Urinary bladder (tissue), 4 donors: ENCODE data around the gene CRHBP. TPM values are rescaled to one million over a fixed set of nuclear protein-coding genes. Genes with fewer than 3 reads are reported as not detected.
"Not testable (repeated sequence)": the region's sequence is repeated elsewhere in the genome, so short reads cannot be mapped to it uniquely, and the experiment has no call there.

Experiments
- DNase-seq: peaks from one replicate; pipeline ENCODE4 v3.0.0-alpha.2; 2015; ENCODE audit errors: extremely low spot score
- H3K27ac ChIP-seq: one replicate; pipeline ENCODE4 v1.5.1; 2013; ENCODE audit warnings: low read depth, mild to moderate bottlenecking, moderate library complexity
- H3K36me3 ChIP-seq: one replicate; pipeline ENCODE4 v1.6.1; 2013; ENCODE audit warnings: mild to moderate bottlenecking, moderate library complexity; ENCODE audit not compliant: insufficient read depth
- H3K4me1 ChIP-seq: one replicate; pipeline ENCODE4 v1.6.1; 2013; ENCODE audit warnings: mild to moderate bottlenecking, moderate library complexity; ENCODE audit not compliant: insufficient read depth
- H3K4me3 ChIP-seq: one replicate; pipeline ENCODE4 v1.5.1; 2013; ENCODE audit warnings: low read depth, low read length
- WGBS: extraction: QIAGEN DNeasy Blood & Tissue Kit; methylation state at CpG from one replicate; pipeline ENCODE4 v1.1.7; 2013; 5-methylcytosine and 5-hydroxymethylcytosine counted together
- polyA plus RNA-seq: library from polyadenylated mRNA; stranded (reverse); fragments of 200-250 nt; gene quantifications from one replicate; pipeline ENCODE4 v1.2.3, GENCODE V29; 2013
- total RNA-seq: library from RNA; depleted of rRNA; stranded (reverse); fragments of >200 nt; gene quantifications from one replicate; pipeline ENCODE4 v1.2.3, GENCODE V29; 2014
- donor health status: healthy with polysubstance abuse.
- donor health status: healthy.

CRHBP gene
- total and polyA plus RNA-seq, 2 donors: 0.94 to 1.4 TPM

DNA sequence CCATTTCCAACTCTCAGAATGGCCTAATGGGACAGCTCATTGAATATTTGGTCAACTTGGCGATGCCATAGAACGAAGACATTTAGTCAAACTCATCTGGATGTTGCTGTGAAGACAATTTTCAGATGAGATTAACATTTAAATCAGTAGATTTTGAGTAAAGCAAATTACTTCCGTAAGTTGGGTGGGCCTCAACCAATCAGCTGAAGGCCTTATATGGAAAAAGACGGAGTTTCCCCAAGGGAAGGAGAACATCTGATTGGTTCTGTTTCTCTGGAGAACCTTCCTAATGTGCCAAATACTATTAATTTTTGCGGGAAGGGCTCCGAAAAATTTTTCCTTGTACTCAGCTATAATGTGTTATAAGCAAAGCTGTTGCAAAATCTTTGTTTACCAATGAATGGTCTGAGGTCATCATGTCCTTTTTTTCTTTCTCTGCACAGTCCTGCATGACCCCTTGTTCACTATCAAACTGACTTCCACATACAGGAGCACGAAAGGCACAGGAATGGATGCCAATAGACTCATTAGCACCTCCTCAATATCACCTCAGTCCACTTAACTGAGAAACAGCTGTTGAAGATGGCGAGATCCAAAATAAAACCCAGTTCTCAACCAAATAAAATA, 27.8 kb downstream of the CRHBP start:
- Histone ChIP-seq H3K27ac (no peak overlapping the region), H3K36me3 (no peaks in the 10 kb centered on the region), H3K4me1 (no peaks in the 10 kb centered on the region), H3K4me3 (no peak overlapping the region)
- 65% methylated on average over 8 of the region's 8 CpGs for WGBS
- no peak for DNase-seq

DNA sequence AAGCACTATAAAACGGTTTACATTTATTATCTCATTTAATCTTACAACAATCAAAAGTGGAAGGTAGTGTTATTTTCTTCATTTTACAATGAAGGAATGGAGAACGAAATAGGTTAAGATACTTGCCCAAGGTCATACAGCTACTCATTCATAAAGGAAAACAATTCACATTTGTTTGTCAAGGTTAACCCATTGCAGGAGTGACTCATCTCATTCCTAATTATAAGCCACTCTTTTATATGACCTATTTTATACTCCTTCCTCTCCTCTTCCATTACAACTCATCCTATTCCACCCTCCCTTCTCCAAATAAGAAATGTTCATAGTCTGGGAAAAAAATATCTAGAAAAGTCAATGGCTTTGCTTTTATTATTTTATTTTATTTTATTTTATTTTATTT, 29.6 kb downstream of the CRHBP start:
- DNase-seq: no peak
- WGBS: 76% methylated on average over 2 of the region's 2 CpGs
- H3K27ac ChIP-seq: no peak overlapping the region
- H3K36me3 ChIP-seq: no peaks in the 10 kb centered on the region
- no peaks in the 10 kb centered on the region for H3K4me1 ChIP-seq
- H3K4me3 ChIP-seq: no peak overlapping the region

DNA sequence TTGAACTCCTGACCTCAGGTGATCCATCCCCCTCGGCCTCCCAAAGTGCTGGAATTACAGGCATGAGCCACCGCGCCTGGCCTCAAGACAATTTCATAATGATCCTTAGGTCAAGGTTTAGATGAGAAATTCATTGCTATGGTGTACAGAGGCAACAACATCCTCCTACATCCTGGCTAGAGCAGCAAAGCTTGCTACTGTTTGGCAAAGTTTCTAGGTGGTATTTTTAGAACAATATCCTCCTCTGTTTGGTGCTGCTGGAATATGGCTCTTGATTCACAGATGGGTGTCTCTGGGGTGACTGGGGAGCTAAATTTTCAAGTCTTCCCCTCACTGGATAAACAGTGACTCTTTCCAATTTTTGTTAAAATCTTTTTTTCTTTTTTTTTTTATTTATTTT, 30.6 kb downstream of the CRHBP start:
- no peak for DNase-seq

DNA sequence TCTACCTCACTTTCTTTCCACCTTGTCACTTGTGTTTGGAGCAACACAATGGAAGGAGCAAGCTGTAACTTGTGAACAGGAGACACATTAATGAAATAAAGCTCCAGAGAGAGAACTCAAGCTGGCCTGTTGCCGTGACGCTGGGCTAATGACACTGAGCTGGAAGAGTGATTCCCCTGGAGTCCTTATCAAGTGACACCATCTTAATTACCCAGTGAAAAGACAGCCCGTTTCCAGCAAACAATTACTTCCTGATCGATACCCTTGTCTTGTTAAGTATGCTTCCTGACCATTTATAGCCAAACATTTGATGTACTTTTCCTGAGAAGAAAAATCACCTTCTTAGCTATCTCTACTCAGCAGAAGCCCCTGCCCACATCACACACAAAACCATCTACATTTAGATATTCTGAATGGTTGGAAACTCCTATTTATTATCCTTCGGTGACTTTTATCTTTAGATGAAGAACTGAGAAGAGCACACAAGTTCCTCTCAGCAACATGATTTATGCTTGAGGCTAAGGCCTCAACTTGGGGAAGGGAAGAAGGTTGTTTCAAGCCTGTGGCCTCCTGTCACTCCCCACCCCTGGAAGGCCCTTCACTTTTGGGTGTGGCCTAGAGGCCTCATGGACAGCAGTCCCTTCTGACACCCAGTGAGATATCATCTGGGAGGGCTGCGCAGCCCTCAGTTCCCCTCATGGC, 34.1 kb downstream of the CRHBP start:
- no peak for DNase-seq
- 27% methylated on average over 6 of the region's 6 CpGs for WGBS
- no peaks in the 10 kb centered on the region for H3K36me3 ChIP-seq
- no peak overlapping the region for H3K4me3 ChIP-seq
- H3K4me1 ChIP-seq: no peaks in the 10 kb centered on the region
- H3K27ac ChIP-seq: no peak overlapping the region

More for the DNA sequence above, 30.6 kb downstream of the CRHBP start:
- Histone ChIP-seq H3K27ac (no peak overlapping the region), H3K36me3 (no peaks in the 10 kb centered on the region), H3K4me1 (no peaks in the 10 kb centered on the region), H3K4me3 (no peak overlapping the region)
- WGBS: 73% methylated on average over 3 of the region's 3 CpGs

DNA sequence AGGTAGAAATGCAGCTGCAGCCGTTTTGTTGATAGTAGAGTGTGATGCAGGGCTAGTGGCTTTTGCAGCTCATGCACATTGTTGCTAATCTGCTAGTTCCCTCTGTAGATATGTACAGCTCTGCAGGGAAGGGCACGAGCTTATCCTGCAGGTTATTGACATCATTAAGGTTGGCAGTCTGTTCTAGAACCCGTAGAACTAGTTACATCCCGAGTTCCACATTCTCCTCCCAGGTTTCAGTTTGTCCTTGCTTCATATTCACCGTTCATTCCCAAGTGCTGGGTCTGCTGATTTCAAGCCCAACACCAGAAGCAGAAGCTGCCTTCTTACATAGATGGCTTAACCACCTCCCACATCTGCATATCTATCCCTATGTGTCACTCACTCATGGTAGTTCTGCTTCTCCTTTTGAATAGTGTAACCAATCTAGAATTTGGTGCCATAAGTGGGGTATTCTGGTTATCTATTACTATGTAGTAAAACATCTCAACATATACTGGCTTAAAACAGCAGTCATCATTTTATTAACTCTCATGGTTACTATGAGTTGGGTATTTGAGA, 38.1 kb downstream of the CRHBP start:
- WGBS: 73% methylated on average over 5 of the region's 5 CpGs
- no peak overlapping the region for H3K27ac ChIP-seq

DNA sequence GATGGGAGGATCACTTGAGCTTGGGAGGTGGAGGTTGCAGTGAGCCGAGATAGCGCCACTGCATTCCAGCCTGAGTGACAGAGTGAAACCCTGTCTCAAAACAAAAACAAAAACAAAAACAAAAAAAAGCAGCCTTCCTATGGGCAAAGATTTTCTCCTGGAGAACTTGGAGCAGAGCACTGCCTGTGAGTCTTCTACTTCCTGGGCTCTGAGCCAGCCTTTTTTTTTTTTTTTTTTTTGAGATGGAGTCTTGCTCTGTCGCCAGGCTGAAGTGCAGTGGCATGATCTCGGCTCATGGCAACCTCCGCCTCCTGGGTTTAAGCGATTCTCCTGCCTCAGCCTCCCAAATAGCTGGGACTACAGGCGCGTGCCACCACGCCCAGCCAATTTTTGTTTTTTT, 40.6 kb downstream of the CRHBP start:
- H3K27ac ChIP-seq, H3K4me3 ChIP-seq, H3K4me1 ChIP-seq, DNase-seq, H3K36me3 ChIP-seq: not testable (repeated sequence)
- 91% methylated on average over 9 of the region's 9 CpGs for WGBS

More for the DNA sequence above, 38.1 kb downstream of the CRHBP start:
- H3K4me3 ChIP-seq: no peak overlapping the region
- no peak for DNase-seq
- H3K36me3 ChIP-seq: no peaks in the 10 kb centered on the region
- H3K4me1 ChIP-seq: no peaks in the 10 kb centered on the region

DNA sequence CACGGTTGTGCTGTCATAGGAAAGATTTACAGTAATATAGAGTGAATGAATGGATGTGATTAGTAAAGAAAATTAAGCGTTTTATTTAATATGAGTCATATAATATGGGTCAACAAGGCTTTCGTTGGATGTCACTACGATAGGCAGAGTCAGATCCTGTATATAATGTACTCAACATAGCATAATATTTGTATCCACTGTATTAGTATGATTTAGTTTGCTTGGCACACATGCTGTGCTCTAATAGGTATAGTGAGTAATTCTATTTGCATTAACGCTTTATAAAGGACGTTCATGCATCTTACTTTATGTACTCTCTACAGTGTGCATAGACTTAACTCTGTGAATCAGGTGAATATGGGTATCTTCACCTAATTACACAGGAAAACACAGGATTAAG, 41.5 kb downstream of the CRHBP start:
- 77% methylated on average over 6 of the region's 6 CpGs for WGBS
- no peak for DNase-seq

DNA sequence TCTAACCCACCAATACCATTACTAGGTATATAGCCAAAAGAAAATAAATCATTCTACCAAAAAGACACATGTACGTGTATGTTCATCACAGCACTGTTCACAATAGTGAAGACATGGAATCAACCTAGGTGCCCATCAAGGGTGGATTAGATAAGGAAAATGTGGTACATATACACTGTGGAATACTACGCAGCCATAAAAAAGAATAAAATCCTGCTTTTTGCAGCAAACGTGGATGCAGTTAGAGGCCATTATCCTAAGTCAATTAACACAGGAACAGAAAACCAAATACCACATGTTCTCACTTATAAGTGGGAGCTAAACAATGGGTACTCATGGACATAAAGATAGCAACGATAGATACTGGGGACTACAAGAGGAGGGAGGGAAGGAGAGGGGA, 45.4 kb downstream of the CRHBP start:
- H3K27ac ChIP-seq, DNase-seq, H3K36me3 ChIP-seq, H3K4me3 ChIP-seq, H3K4me1 ChIP-seq: not testable (repeated sequence)
- 90% methylated on average over 4 of the region's 4 CpGs for WGBS

More for the DNA sequence above, 41.5 kb downstream of the CRHBP start:
- H3K4me1 ChIP-seq: no peaks in the 10 kb centered on the region
- no peak overlapping the region for H3K4me3 ChIP-seq
- H3K36me3 ChIP-seq: no peaks in the 10 kb centered on the region
- H3K27ac ChIP-seq: no peak overlapping the region

DNA sequence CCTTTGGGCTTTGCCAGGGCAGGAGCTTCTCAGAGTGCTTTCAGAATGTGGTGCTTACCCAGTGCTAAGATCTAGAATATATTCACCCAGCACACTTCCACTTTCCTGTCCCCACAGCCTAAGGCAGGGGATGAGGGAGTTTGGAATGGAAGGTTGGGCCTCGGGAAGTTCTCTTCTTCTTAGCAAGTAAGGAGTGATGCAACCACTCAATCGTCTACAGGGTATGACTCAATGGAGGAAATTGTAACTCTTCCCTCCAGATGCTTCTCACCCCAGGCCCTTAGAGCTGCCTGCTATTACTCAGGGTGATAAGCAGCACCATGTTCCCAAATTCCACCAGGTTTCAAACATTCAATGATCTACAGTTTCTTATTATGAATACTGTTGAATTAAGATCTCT, 46.6 kb downstream of the CRHBP start:
- Histone ChIP-seq H3K4me3 (no peak overlapping the region), H3K36me3 (no peaks in the 10 kb centered on the region), H3K27ac (no peak overlapping the region), H3K4me1 (no peaks in the 10 kb centered on the region)
- WGBS: 71% methylated on average over 2 of the region's 2 CpGs
- no peak for DNase-seq

DNA sequence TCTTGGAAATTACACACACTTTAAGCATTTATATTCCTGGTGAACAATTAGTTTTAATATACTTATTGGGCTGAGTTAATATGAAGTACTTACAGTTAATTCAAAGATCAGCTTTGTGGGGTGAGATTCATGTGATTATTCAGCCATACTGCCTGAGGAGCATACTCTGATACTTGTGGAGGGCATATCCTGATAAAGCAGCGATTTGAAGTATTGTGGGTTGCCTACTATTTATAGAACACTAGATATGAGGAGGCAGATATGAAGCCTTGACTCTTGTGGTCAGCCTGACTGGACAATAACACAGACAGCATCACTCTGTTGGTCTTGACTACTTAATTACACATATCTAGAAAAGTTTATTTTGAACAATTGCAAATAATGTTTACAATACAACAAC, 50.4 kb downstream of the CRHBP start:
- WGBS: 23% methylated on average over 1 of the region's 1 CpG
- Histone ChIP-seq H3K27ac (no peak overlapping the region), H3K4me3 (no peak overlapping the region), H3K4me1 (no peaks in the 10 kb centered on the region), H3K36me3 (no peaks in the 10 kb centered on the region)
- no peak for DNase-seq

DNA sequence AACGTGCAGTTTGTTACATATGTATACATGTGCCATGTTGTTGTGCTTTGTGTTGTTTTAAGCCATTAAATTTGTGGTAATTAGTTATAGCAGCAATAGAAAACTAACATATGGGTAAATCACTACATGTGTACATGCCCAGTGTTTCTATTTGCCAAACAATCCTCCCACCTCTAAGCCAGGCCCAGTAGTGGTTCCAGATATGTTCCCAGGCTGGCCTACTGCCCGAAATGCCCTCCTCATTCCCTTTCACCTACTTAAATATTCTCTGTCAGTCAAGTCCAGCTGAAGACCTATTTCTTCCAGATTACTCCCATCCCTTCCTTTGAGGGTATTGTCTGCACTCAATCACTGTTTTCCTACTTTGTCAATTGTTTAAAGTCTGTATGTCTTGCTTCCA, 53.3 kb downstream of the CRHBP start:
- Histone ChIP-seq H3K4me3 (no peak overlapping the region), H3K27ac (no peak overlapping the region), H3K4me1 (no peaks in the 10 kb centered on the region), H3K36me3 (no peaks in the 10 kb centered on the region)
- DNase-seq: no peak
- WGBS: 78% methylated on average over 2 of the region's 2 CpGs

DNA sequence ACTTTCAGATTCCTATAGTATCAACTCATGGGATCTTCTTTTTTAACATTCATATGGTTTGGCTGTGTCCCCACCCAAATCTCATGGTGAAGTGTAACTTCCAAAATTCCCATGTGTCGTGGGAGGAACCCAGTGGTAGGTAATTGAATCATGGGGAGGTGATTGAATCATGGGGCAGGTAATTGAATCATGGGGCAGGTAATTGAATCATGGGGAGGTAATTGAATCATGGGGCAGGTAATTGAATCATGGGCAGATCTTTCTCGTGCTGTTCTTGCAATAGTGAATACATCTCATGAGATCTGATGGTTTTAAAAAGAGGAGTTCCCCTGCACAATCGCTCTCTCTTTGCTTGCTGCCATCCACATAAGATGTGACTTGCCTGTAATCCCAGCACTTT, 55.6 kb downstream of the CRHBP start:
- no peaks in the 10 kb centered on the region for H3K36me3 ChIP-seq
- 55% methylated on average over 3 of the region's 3 CpGs for WGBS
- no peak overlapping the region for H3K4me3 ChIP-seq
- no peak overlapping the region for H3K27ac ChIP-seq
- no peaks in the 10 kb centered on the region for H3K4me1 ChIP-seq
- DNase-seq: no peak

DNA sequence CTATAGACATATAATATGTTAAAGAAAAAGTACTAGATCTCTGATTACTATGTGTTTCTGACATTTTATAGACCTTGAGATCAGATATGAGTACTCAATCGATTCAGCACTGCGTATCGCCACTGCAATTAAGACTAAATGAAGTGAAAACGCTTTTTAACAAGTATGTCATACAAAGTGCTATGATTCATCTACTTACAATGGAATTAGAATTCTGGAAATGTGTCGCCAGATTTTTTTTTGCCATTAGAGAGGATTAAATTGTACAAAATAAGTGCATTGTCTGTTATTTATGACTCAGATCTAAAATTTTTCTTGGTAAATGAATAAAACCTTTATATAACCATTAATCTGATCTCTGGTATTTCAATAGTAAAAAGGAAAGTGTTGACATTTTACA, 57.4 kb downstream of the CRHBP start:
- DNase-seq: no peak
- Histone ChIP-seq H3K4me1 (no peaks in the 10 kb centered on the region), H3K4me3 (no peak overlapping the region), H3K27ac (no peak overlapping the region), H3K36me3 (no peaks in the 10 kb centered on the region)
- 80% methylated on average over 5 of the region's 5 CpGs for WGBS

DNA sequence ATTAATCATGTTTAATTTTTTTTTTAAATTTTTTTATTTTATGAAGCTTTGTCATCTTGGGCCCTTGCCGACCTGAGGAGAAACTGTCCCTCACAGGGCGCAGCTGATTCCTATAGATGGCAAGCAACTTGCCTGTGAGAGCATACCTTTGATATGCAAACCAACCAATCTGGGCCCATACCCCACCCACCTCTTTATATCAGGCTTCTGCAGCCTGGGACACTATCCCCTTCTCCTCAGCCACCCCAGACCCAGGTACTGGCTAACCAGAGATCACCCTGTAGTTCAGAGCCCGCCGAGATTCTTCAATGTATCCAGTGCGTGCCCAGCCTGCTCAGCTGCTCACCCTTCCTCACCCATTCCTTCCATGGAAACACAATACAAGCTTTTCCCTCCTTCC, 58.7 kb downstream of the CRHBP start:
- H3K4me3 ChIP-seq: no peak overlapping the region
- no peaks in the 10 kb centered on the region for H3K36me3 ChIP-seq
- H3K4me1 ChIP-seq: no peaks in the 10 kb centered on the region
- no peak overlapping the region for H3K27ac ChIP-seq
- WGBS: 77% methylated on average over 5 of the region's 5 CpGs
- DNase-seq: no peak
